GM18909 (cell line): ENCODE data around the gene SMC3.
"Not testable (repeated sequence)": the region's sequence is repeated elsewhere in the genome, so short reads cannot be mapped to it uniquely, and the experiment has no call there.

Source experiments
- ATAC-seq: cut with Tn5 transposase; IDR thresholded peaks from one replicate; pipeline ENCODE4 v1.9.1; 2021; ENCODE audit warnings: mild to moderate bottlenecking; ENCODE audit not compliant: unreplicated experiment, poor library complexity

SMC3 gene

GRCh38 chr10:110567201-110568054 is at the start of gene SMC3:
Gene SMC3 (plus strand): TSS chr10:110567695. CDS start chr10:110567817, 122 bp downstream.
- peak; percentile 91 for ATAC-seq

- ATAC-seq = peak; percentile 52
These were observed 45.0 kb upstream of the SMC3 start for GRCh38 chr10:110522365-110522988.

GRCh38 chr10:110523736-110524135 is 43.8 kb upstream of the SMC3 start:
- no peak for ATAC-seq

GRCh38 chr10:110524179-110524858 is 43.2 kb upstream of the SMC3 start:
- ATAC-seq = no peak

- ATAC-seq = no peak
These were observed 42.6 kb upstream of the SMC3 start for GRCh38 chr10:110524859-110525232.

GRCh38 chr10:110525349-110526260 is 41.9 kb upstream of the SMC3 start:
- no peak for ATAC-seq

GRCh38 chr10:110527731-110528171 is 39.7 kb upstream of the SMC3 start:
- no peak for ATAC-seq

GRCh38 chr10:110528224-110528996 is 39.1 kb upstream of the SMC3 start:
- ATAC-seq = peak; percentile 20

GRCh38 chr10:110528997-110529524 is 38.4 kb upstream of the SMC3 start:
- ATAC-seq = peak; percentile 66

- no peak for ATAC-seq
These were observed 37.9 kb upstream of the SMC3 start for GRCh38 chr10:110529596-110530011.

GRCh38 chr10:110530131-110530831 is 37.2 kb upstream of the SMC3 start:
- no peak for ATAC-seq

GRCh38 chr10:110531687-110532086 is 35.8 kb upstream of the SMC3 start:
- ATAC-seq = no peak

GRCh38 chr10:110532628-110533027 is 34.9 kb upstream of the SMC3 start:
- ATAC-seq = not testable (repeated sequence)

GRCh38 chr10:110533149-110533548 is 34.3 kb upstream of the SMC3 start:
- ATAC-seq = no peak

GRCh38 chr10:110534571-110534970 is 32.9 kb upstream of the SMC3 start:
- no peak for ATAC-seq

GRCh38 chr10:110535958-110536891 is 31.3 kb upstream of the SMC3 start:
- ATAC-seq = peak; percentile 93

- no peak for ATAC-seq
These were observed 28.4 kb upstream of the SMC3 start for GRCh38 chr10:110539091-110539490.
